Gastrocnemius medialis (tissue), 4 donors: ENCODE measurements around the gene ZNF230. TPM values are rescaled to one million over a fixed set of nuclear protein-coding genes. Genes with fewer than 3 reads are reported as not detected.
A peak's percentile ranks its signal among the peaks of the same experiment; 100 is the strongest.

ENCODE experiments used
- ATAC-seq, 2 donors: fragments of 150-250 bp; one replicate each; pipeline ENCODE4 v1.9.1; 2016
- DNase-seq, 2 donors: peaks; one replicate each; pipeline ENCODE4 v3.0.0-alpha.2; 2019
- H3K27ac ChIP-seq, 4 donors: fragments of 200-600 bp; sonication (generic); 1 replicate in 1 of 4; 2 replicates in 3 of 4; pipeline ENCODE4 v1.5.1; 2016 to 2018; ENCODE audit warnings: mild to moderate bottlenecking in 2 of 4, moderate library complexity in 1 of 4
- H3K27me3 ChIP-seq, 3 donors: fragments of 200-600 bp; sonication (generic) in 2 of 3; 1 replicate in 1 of 3; 2 replicates in 2 of 3; pipeline versions ENCODE4 v1.5.1 to v1.6.0; 2016 to 2019; ENCODE audit warnings: mild to moderate bottlenecking in 1 of 3, moderate library complexity in 1 of 3
- H3K36me3 ChIP-seq, 2 donors: fragments of 200-600 bp; sonication (generic) in 1 of 2; one replicate each; pipeline ENCODE4 v1.5.1; 2017 to 2018
- H3K4me1 ChIP-seq, 2 donors: fragments of 200-600 bp; sonication (generic) in 1 of 2; one replicate each; pipeline ENCODE4 v1.5.1; 2016 to 2017; ENCODE audit warnings: mild to moderate bottlenecking in 2 of 2
- H3K4me3 ChIP-seq, 4 donors: fragments of 200-600 bp; sonication (generic) in 3 of 4; 1 replicate in 1 of 4; 2 replicates in 3 of 4; pipeline ENCODE4 v1.5.1; 2016 to 2019; ENCODE audit warnings: mild to moderate bottlenecking in 2 of 4
- H3K9me3 ChIP-seq, 3 donors: fragments of 200-600 bp; sonication (generic) in 2 of 3; 1 replicate in 1 of 3; 2 replicates in 2 of 3; pipeline ENCODE4 v1.5.1; 2016 to 2019
- POLR2A ChIP-seq, 2 donors: fragments of 450-650 bp; IDR thresholded peaks; one replicate each; pipeline ENCODE4 v1.6.1; 2017; ENCODE audit warnings: antibody characterized with exemption in 2 of 2, mild to moderate bottlenecking in 2 of 2, moderate library complexity in 2 of 2
- in situ Hi-C, 4 donors: fragments of 200-750 bp; cut with MboI; loops; one replicate each; pipeline versions ENCODE4 v1.15.0 to v1.8.0; 2017; ENCODE audit warnings: low sequenced_read_pairs in 4 of 4
- intact Hi-C: fragments of 100-400 bp; cut with DNase I; formaldehyde crosslinking; loops from one replicate; pipeline ENCODE4 v1.15.1; 2023; ENCODE audit warnings: low total_unique reads
- total RNA-seq, 4 donors: library from RNA; depleted of rRNA; stranded (reverse); fragments of >200 nt; gene quantifications; one replicate each; pipeline versions ENCODE4 v1.1.0 to v1.2.3, GENCODE V29; 2016
- TF ChIP-seq, protein P1 (sequence below), 5 experiments: fragments of 450-650 bp in 3 of 5; fragments of 200-600 bp in 2 of 5; sonication (generic) in 2 of 5; IDR thresholded peaks in 4 of 5; conservative IDR thresholded peaks in 1 of 5; 1 replicate in 4 of 5; 2 replicates in 1 of 5; pipeline ENCODE4 v1.5.1; 2016 to 2019; ENCODE audit warnings: antibody characterized with exemption in 5 of 5, mild to moderate bottlenecking in 3 of 5, moderate library complexity in 3 of 5

Gene ZNF230
- total RNA-seq, 4 donors from 2014 or later, result 0.78 to 4.5 (median 4.5) TPM; not detected in 1

DNA sequence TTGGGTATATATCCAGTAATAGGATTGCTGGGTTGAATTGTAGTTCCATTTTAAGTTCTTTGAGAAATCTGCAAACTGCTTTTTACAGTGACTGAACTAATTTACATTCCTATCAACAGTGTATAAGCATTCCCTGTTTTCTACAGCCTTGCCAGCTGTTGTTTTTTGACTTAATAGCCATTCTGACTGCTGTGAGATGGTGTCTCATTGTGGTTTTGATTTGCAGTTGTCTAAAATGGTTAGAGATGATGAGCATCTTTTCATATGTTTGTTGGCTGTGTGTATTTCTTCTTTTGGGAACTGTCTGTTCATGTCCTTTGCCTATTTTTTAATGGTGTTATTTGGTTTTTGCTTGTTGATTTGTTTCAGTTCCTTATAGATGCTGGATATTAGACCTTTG lies 18.5 kb downstream of the ZNF230 start:
- Histone ChIP-seq H3K9me3 (peaks cover 0 to 5% (median 0%) of the 10 kb centered on the region in 3 donors), H3K4me1 (no peaks in the 10 kb centered on the region), H3K36me3 (peaks cover 0 to under 1% of the 10 kb centered on the region in 2 donors), H3K27me3 (no peaks in the 10 kb centered on the region), H3K27ac (no peak overlapping the region), H3K4me3 (no peak overlapping the region)
- DNase-seq (no peak), ATAC-seq (no peak)
- TF ChIP-seq POLR2A (IDR thresholded peaks at IDR 0.05), result no peak
- TF ChIP-seq, protein P1, sequence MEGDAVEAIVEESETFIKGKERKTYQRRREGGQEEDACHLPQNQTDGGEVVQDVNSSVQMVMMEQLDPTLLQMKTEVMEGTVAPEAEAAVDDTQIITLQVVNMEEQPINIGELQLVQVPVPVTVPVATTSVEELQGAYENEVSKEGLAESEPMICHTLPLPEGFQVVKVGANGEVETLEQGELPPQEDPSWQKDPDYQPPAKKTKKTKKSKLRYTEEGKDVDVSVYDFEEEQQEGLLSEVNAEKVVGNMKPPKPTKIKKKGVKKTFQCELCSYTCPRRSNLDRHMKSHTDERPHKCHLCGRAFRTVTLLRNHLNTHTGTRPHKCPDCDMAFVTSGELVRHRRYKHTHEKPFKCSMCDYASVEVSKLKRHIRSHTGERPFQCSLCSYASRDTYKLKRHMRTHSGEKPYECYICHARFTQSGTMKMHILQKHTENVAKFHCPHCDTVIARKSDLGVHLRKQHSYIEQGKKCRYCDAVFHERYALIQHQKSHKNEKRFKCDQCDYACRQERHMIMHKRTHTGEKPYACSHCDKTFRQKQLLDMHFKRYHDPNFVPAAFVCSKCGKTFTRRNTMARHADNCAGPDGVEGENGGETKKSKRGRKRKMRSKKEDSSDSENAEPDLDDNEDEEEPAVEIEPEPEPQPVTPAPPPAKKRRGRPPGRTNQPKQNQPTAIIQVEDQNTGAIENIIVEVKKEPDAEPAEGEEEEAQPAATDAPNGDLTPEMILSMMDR (IDR thresholded peaks at IDR 0.05 in 4 of 5, conservative IDR thresholded peaks at IDR 0.05 in 1 of 5), result no peak
- in situ Hi-C loops (no loop called here), intact Hi-C loops (no loop called here)

DNA sequence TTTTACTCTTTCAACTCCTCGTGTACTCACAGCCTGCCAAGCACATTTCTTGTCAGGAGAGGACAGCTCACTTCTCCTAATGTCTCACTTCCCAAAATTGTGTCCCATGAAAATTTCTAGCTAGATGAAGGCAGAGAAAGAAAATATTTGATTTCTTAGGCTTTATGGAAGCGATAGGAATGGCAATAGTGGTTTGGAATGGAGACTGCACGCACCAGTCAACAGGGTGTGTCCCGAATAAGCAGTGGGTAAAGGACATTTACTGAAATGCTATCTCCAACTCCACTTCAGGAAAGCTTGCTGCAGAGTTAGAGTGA lies 22.1 kb downstream of the ZNF230 start:
- Histone ChIP-seq H3K9me3 (peaks cover 0 to 16% (median 2%) of the 10 kb centered on the region in 3 donors), H3K4me1 (no peaks in the 10 kb centered on the region), H3K27ac (peak overlapping the region; percentile 58 to 71 (median 63)), H3K27me3 (no peaks in the 10 kb centered on the region), H3K4me3 (peak overlapping the region; percentile 62 to 86 (median 78)), H3K36me3 (peaks cover 10 to 37% of the 10 kb centered on the region in 2 donors)
- in situ Hi-C loops (no loop called here), intact Hi-C loops (loop anchor here (1.0 kb wide), 3 partner anchors 23 to 41 kb away; partner anchors contain the start of genes ZNF155 and ZNF230)
- ATAC-seq, result no peak
- no peak for DNase-seq
- TF ChIP-seq, protein P1 (IDR thresholded peaks at IDR 0.05 in 4 of 5, conservative IDR thresholded peaks at IDR 0.05 in 1 of 5), result no peak
- no peak for TF ChIP-seq POLR2A (IDR thresholded peaks at IDR 0.05)

DNA sequence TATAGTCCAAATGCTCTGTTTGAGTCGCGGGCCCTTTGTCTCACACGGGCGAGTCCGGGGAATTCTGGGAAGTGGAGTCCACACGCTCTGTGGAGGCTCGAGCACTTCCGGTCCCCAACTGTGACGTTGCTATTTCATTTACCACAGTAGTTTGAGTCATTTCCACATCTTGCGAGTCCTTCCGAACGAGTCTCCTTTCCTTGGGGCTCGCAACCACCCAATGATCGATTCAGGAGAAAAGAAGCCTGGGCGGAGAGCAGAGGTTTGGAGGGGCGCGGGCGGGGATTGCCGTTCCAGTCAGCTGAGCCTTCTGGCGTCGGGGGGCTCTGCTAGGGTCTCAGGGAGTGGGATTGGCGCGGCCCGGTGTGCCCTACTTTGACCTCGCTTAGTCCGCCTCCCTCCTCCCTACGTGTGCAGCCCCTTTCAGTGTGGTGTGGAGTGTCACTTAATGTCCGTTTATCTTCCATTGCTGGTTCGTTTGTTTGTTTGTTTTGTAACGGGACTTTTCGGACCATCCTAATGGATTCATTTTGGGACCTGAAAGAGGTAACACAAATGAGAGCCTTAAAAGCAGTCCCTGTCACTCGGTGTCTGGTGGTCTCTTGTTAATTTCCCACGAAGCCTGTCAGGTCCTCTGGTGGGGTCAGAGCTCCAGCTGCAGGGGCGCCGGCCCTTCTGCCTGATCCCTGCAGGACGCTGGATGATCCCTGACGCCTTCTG lies 22.6 kb downstream of the ZNF230 start, which contains the start of gene ZNF222:
TSS of gene ZNF222 (plus strand) at position 163 of the 720 bp plus-strand sequence. CDS start at position 221, 58 bp downstream.
- intact Hi-C loops (loop anchor here (1.0 kb wide), 3 partner anchors 23 to 41 kb away; partner anchors contain the start of genes ZNF155 and ZNF230), in situ Hi-C loops (no loop called here)
- Histone ChIP-seq H3K4me3 (peak within 1 kb of the TSS; percentile 62 to 86 (median 78)), H3K4me1 (no peaks in the 10 kb centered on the region), H3K27ac (peak within 1 kb of the TSS; percentile 58 to 71 (median 63)), H3K27me3 (no peaks in the 10 kb centered on the region), H3K36me3 (peaks cover 10 to 42% of the 10 kb centered on the region in 2 donors), H3K9me3 (peaks cover 0 to 21% (median 2%) of the 10 kb centered on the region in 3 donors)
- ATAC-seq (peak; percentile 91 to 96), DNase-seq (peak; percentile 63 to 67)
- TF ChIP-seq, protein P1 (IDR thresholded peaks at IDR 0.05 in 4 of 5, conservative IDR thresholded peaks at IDR 0.05 in 1 of 5), result no peak
- TF ChIP-seq POLR2A (IDR thresholded peaks at IDR 0.05), result no peak

DNA sequence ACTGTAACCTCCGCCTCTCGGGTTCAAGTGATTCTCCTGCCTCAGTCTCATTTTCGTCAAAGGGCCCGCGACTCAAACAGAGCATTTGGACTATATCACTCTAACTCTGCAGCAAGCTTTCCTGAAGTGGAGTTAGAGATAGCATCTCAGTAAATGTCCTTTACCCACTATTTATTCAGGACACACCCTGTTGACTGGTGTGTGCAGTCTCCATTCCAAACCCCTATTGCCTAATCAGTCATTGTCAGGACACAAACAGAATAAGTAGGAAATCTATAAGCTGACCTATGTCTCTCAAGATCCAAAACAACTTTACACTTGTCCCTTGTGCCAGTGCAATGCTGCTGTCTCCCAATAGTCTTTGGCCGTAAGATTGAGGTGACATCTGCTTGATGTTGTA lies 23.9 kb downstream of the ZNF230 start:
- Histone ChIP-seq H3K4me3 (no peak overlapping the region), H3K4me1 (no peaks in the 10 kb centered on the region), H3K27ac (no peak overlapping the region), H3K36me3 (peaks cover 14 to 55% of the 10 kb centered on the region in 2 donors), H3K9me3 (peaks cover 0 to 33% (median 6%) of the 10 kb centered on the region in 3 donors), H3K27me3 (no peaks in the 10 kb centered on the region)
- TF ChIP-seq, protein P1 (IDR thresholded peaks at IDR 0.05 in 4 of 5, conservative IDR thresholded peaks at IDR 0.05 in 1 of 5), result no peak
- no peak for TF ChIP-seq POLR2A (IDR thresholded peaks at IDR 0.05)
- no peak for ATAC-seq
- in situ Hi-C loops, result no loop called here
- intact Hi-C loops, result no loop called here
- DNase-seq, result no peak
